ENCODE measurements around the gene TRAPPC3.

- TF ChIP-seq CTCF (IDR thresholded peaks at IDR 0.05; ENCODE audit: low read depth, low read length) (no peak), EZH2phosphoT487 (IDR thresholded peaks at IDR 0.05; ENCODE audit: low read depth) (no peak)
Observed at GRCh38 chr1:36092166-36092797, 57.0 kb downstream of the TRAPPC3 start.

Data from OCI-LY3 (cell line).